IMR-90 (cell line): ENCODE results near the gene ADAMTSL1. TPM values are rescaled to one million over a fixed set of nuclear protein-coding genes. Genes with fewer than 3 reads are reported as not detected.
A peak's percentile ranks its signal among the peaks of the same experiment; 100 is the strongest.

ENCODE experiments used
- ATAC-seq: fragments of 200-7000 bp; cut with Tn5 transposase; 2 replicates; pipeline ENCODE4 v1.9.1; 2020; ENCODE audit warnings: low read depth, mild to moderate bottlenecking, moderate library complexity
- BruUV-seq: library from RNA; stranded (reverse); fragments of 400-500 nt; replicated peaks from 2 replicates; lab custom pipeline; 2021; lab: Mats Ljungman, UMichigan
- CTCF ChIA-PET: fragments of 300-600 bp; formaldehyde crosslinking; extraction: SDS; loops from one replicate; lab custom pipeline; 2021; ENCODE audit warnings: antibody characterized with exemption; lab: Yijun Ruan, JAX
- POLR2A ChIA-PET: fragments of 300-600 bp; sonication (Branson Sonifier 250); formaldehyde crosslinking; loops from one replicate; lab custom pipeline; 2022; ENCODE audit warnings: antibody characterized with exemption; ENCODE audit not compliant: unreplicated experiment; lab: Charles Lee
- DNase-seq: peaks from one replicate; pipeline ENCODE4 v3.0.0; 2013
- H2AFZ ChIP-seq: replicated peaks from 2 replicates; pipeline ENCODE3; 2013; ENCODE audit warnings: low read length, mild to moderate bottlenecking; ENCODE audit not compliant: poor library complexity
- H2AK5ac ChIP-seq: 2 replicates; pipeline ENCODE4 v1.6.1; 2013; ENCODE audit warnings: low read depth, low read length, inconsistent platforms
- H2AK9ac ChIP-seq: replicated peaks from 2 replicates; pipeline ENCODE3; 2013; ENCODE audit warnings: mild to moderate bottlenecking, low read depth, low read length, moderate library complexity; ENCODE audit not compliant: poor library complexity
- H2BK120ac ChIP-seq: 2 replicates; pipeline ENCODE4 v1.6.1; 2013; ENCODE audit warnings: low read depth, low read length, inconsistent platforms
- H2BK15ac ChIP-seq: 3 replicates; pipeline ENCODE4 v1.6.1; 2013; ENCODE audit warnings: low read depth, low read length, inconsistent platforms
- H2BK20ac ChIP-seq: 2 replicates; pipeline ENCODE4 v1.6.1; 2013; ENCODE audit warnings: low read depth, mild to moderate bottlenecking, inconsistent platforms, low read length, moderate library complexity
- H2BK5ac ChIP-seq: 2 replicates; pipeline ENCODE4 v1.6.1; 2013; ENCODE audit warnings: mild to moderate bottlenecking, low read depth, low read length, inconsistent platforms; ENCODE audit not compliant: poor library complexity, severe bottlenecking
- H3K14ac ChIP-seq: replicated peaks from 2 replicates; pipeline ENCODE4 v1.6.1; 2013; ENCODE audit warnings: low read depth, low read length, inconsistent platforms
- H3K18ac ChIP-seq: 2 replicates; pipeline ENCODE4 v1.6.1; 2013; ENCODE audit warnings: low read depth, low read length, control low read depth
- H3K23ac ChIP-seq: 2 replicates; pipeline ENCODE4 v1.6.1; 2013; ENCODE audit warnings: low read depth, low read length, inconsistent platforms
- H3K27ac ChIP-seq: 2 replicates; pipeline ENCODE4 v1.5.1; 2013; ENCODE audit warnings: mild to moderate bottlenecking, control low read depth, low read length; ENCODE audit not compliant: insufficient read depth
- H3K27me3 ChIP-seq: 2 replicates; pipeline ENCODE4 v1.6.1; 2013; ENCODE audit warnings: low read length; ENCODE audit not compliant: control insufficient read depth, insufficient read depth
- H3K36me3 ChIP-seq: 2 replicates; pipeline ENCODE4 v1.6.1; 2013; ENCODE audit warnings: low read length, mixed read lengths; ENCODE audit not compliant: control insufficient read depth, insufficient read depth
- H3K4ac ChIP-seq: 2 replicates; pipeline ENCODE4 v1.6.1; 2013; ENCODE audit warnings: low read depth, low read length, inconsistent platforms
- H3K4me1 ChIP-seq: 2 replicates; pipeline ENCODE4 v1.6.1; 2013; ENCODE audit warnings: low read length, mixed read lengths; ENCODE audit not compliant: control insufficient read depth, insufficient read depth
- H3K4me2 ChIP-seq: 2 replicates; pipeline ENCODE4 v1.6.1; 2013; ENCODE audit warnings: low read depth, mild to moderate bottlenecking, control low read depth, low read length, moderate library complexity
- H3K4me3 ChIP-seq: 2 replicates; pipeline ENCODE4 v1.5.1; 2013; ENCODE audit warnings: low read depth, mild to moderate bottlenecking, control low read depth, low read length, moderate library complexity; ENCODE audit not compliant: insufficient read depth
- H3K56ac ChIP-seq: 2 replicates; pipeline ENCODE4 v1.6.1; 2013; ENCODE audit warnings: low read length, inconsistent platforms; ENCODE audit not compliant: insufficient read depth; ENCODE audit errors: extremely low read depth
- H3K79me1 ChIP-seq, 2 experiments: 2 replicates each; pipeline ENCODE4 v1.6.1; 2013; ENCODE audit warnings: low read length in 2 of 2, inconsistent platforms in 1 of 2, low read depth in 1 of 2
- H3K9ac ChIP-seq: 2 replicates; pipeline ENCODE4 v1.6.1; 2013; ENCODE audit warnings: low read depth, low read length, control low read depth
- H3K9me1 ChIP-seq: 2 replicates; pipeline ENCODE4 v1.6.1; 2013; ENCODE audit warnings: low read length, inconsistent platforms; ENCODE audit not compliant: insufficient read depth
- H3K9me3 ChIP-seq: 2 replicates; pipeline ENCODE4 v1.6.1; 2013; ENCODE audit warnings: low read length; ENCODE audit not compliant: control insufficient read depth, insufficient read depth
- H4K20me1 ChIP-seq: 2 replicates; pipeline ENCODE4 v1.6.1; 2013; ENCODE audit warnings: low read length, inconsistent platforms; ENCODE audit not compliant: insufficient read depth
- H4K5ac ChIP-seq: 2 replicates; pipeline ENCODE4 v1.6.1; 2013; ENCODE audit warnings: mild to moderate bottlenecking, low read depth, low read length, control low read depth
- H4K8ac ChIP-seq, 2 experiments: 2 replicates each; pipeline ENCODE4 v1.6.1; 2013; ENCODE audit warnings: low read depth in 2 of 2, low read length in 2 of 2, control low read depth in 1 of 2, inconsistent platforms in 1 of 2
- H4K91ac ChIP-seq: 2 replicates; pipeline ENCODE4 v1.6.1; 2013; ENCODE audit warnings: low read depth, low read length, inconsistent platforms; ENCODE audit not compliant: insufficient read depth
- MAFK ChIP-seq: IDR thresholded peaks from 2 replicates; pipeline ENCODE4 v1.6.1; 2012; ENCODE audit warnings: low read depth, low read length, improper control_type of control experiment
- NFE2L2 ChIP-seq: fragments of 150-350 bp; IDR thresholded peaks from 2 replicates; pipeline ENCODE4 v1.6.1; 2016; ENCODE audit warnings: low read depth, mild to moderate bottlenecking, low read length
- WGBS, 2 experiments: methylation state at CpG; one replicate each; pipeline versions ENCODE4 v1.1.5 to v1.1.7; 2013; ENCODE audit warnings: missing lambda C conversion rate in 2 of 2; ENCODE audit not compliant: insufficient read length in 1 of 2; ENCODE audit errors: extremely low coverage in 2 of 2; 5-methylcytosine and 5-hydroxymethylcytosine counted together
- dilution Hi-C: fragments of 300-500 bp; cut with HindIII; formaldehyde crosslinking; loops from one replicate; pipeline ENCODE4 v1.14.3; 2018; ENCODE audit warnings: low sequenced_read_pairs; ENCODE audit not compliant: unreplicated experiment
- in situ Hi-C: fragments of 300-500 bp; cut with MboI; formaldehyde crosslinking; loops from 3 replicates; pipeline ENCODE4 v1.14.3; 2019; ENCODE audit warnings: low sequenced_read_pairs, inconsistent platforms, mixed read lengths
- intact Hi-C: fragments of 100-400 bp; cut with micrococcal nuclease; formaldehyde crosslinking; loops from 2 replicates; pipeline ENCODE4 v1.10.0; 2022
- polyA plus RNA-seq, 3 experiments: library from polyadenylated mRNA; depleted of rRNA; stranded (reverse); fragments of >200 nt; gene quantifications; 2 replicates each; pipeline ENCODE4 v1.2.3, GENCODE V29; 2012; ENCODE audit warnings: low replicate concordance in 1 of 3
- total RNA-seq: library from RNA; depleted of rRNA; stranded (reverse); fragments of >200 nt; gene quantifications from 2 replicates; pipeline ENCODE4 v1.2.3, GENCODE V29; 2012

ADAMTSL1 gene
- total and polyA plus RNA-seq, 2 of the 4 experiments (the other 2 are of a cell fraction), result 38.2 to 62.2 TPM

DNA sequence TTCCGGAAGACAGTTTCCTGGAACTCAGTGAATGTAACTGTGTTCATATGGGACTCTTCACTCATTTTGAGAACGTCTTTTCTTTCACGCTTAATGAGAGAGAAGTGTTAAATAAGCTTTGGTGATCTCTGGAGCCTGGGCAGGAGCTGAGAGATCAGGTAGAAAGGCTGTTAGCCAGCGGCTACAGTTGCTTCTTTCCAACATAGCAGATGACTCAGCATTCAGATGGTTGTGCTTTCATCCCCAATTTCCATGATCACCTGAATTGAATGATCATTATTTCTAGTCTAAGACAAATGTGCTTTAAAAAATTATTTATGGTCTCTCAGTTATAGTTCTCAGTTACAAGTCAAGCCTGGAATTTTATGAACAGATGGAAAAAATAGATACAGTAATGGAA lies 234.5 kb downstream of the ADAMTSL1 start:
- dilution Hi-C loops, result no loop called here
- H2BK20ac ChIP-seq, result no peak overlapping the region
- H2AK9ac ChIP-seq, result no peak overlapping the region
- H3K4me1 ChIP-seq, result peaks cover 8% of the 10 kb centered on the region; the same call in 1 of the 2 replicates
- H4K91ac ChIP-seq, result no peak overlapping the region
- ATAC-seq (no peak), DNase-seq (no peak)
- no peak overlapping the region for H3K4me2 ChIP-seq
- H3K9me1 ChIP-seq, result 0 out of 2 replicates have a peak, but pooled peaks cover 3% of the 10 kb centered on the region
- H3K4ac ChIP-seq, result no peak overlapping the region
- H3K23ac ChIP-seq, result no peak overlapping the region
- no peaks in the 10 kb centered on the region for H4K20me1 ChIP-seq
- H3K9ac ChIP-seq, result no peak overlapping the region
- ChIA-PET CTCF (no interaction called here), POLR2A (no interaction called here)
- H3K56ac ChIP-seq, result no peak overlapping the region
- in situ Hi-C loops, result no loop called here
- 80% methylated on average over 1 of the region's 4 CpGs; no CpG with 5 or more reads in 1 of the 2 experiments for WGBS, 2 experiments
- no peaks in the 10 kb centered on the region for H3K27me3 ChIP-seq
- H3K14ac ChIP-seq, result no peak overlapping the region
- TF ChIP-seq NFE2L2, result peak; percentile 57; the same call in 1 of the 2 replicates
- no peak for TF ChIP-seq MAFK
- no peak overlapping the region for H2BK15ac ChIP-seq
- H3K36me3 ChIP-seq, result no peaks in the 10 kb centered on the region
- H2BK5ac ChIP-seq, result no peak overlapping the region
- no peak overlapping the region for H4K8ac ChIP-seq
- no peak overlapping the region for H2BK120ac ChIP-seq
- H3K27ac ChIP-seq, result no peak overlapping the region
- no peak overlapping the region for H3K18ac ChIP-seq
- no peak overlapping the region for H4K5ac ChIP-seq
- no TSS peak for BruUV-seq
- H3K4me3 ChIP-seq, result no peak overlapping the region
- intact Hi-C loops, result no loop called here
- no peaks in the 10 kb centered on the region for H3K9me3 ChIP-seq
- no peak overlapping the region for H2AK5ac ChIP-seq
- no peak overlapping the region for H2AFZ ChIP-seq
- H3K79me1 ChIP-seq, result no peaks in the 10 kb centered on the region
